B cell (primary cell): ENCODE data around the gene TMEM154. TPM values are rescaled to one million over a fixed set of nuclear protein-coding genes. Genes with fewer than 3 reads are reported as not detected.

Experiments used
- ATAC-seq: fragments of 200-7000 bp; cut with Tn5 transposase; one replicate; pipeline ENCODE4 v1.10.0; 2021; ENCODE audit warnings: low read depth, mild to moderate bottlenecking, moderate number of reproducible peaks, moderate library complexity
- CTCF ChIA-PET: fragments of 350-600 bp; sonication (Branson Sonifier 250); formaldehyde crosslinking; loops from one replicate; lab custom pipeline; 2021; ENCODE audit warnings: antibody characterized with exemption, inconsistent platforms; lab: Charles Lee
- POLR2A ChIA-PET: fragments of 350-600 bp; sonication (Branson Sonifier 250); formaldehyde crosslinking; loops from one replicate; lab custom pipeline; 2021; ENCODE audit warnings: antibody characterized with exemption; lab: Charles Lee
- DNase-seq: peaks from one replicate; pipeline ENCODE4 v3.0.0; 2013
- H2AFZ ChIP-seq: 2 replicates; pipeline ENCODE4 v1.6.1; 2012; ENCODE audit warnings: mild to moderate bottlenecking, low read depth, low read length; ENCODE audit not compliant: insufficient read depth, poor library complexity, severe bottlenecking
- H3K27ac ChIP-seq, 2 donors: 1 replicate in 1 of 2; 2 replicates in 1 of 2; pipeline ENCODE4 v1.5.1; 2012 to 2013; ENCODE audit warnings: low read length in 2 of 2, mild to moderate bottlenecking in 2 of 2, moderate library complexity in 1 of 2
- H3K27me3 ChIP-seq, 4 experiments: fragments of 200-600 bp in 1 of 4; sonication (generic) in 1 of 4; replicated peaks in 1 of 4; 1 replicate in 2 of 4; 2 replicates in 2 of 4; pipeline versions ENCODE4 v1.6.1 to v1.7.0; 2013 to 2016; ENCODE audit warnings: low read length in 3 of 4, mild to moderate bottlenecking in 2 of 4, mixed read lengths in 1 of 4, moderate library complexity in 1 of 4; ENCODE audit not compliant: insufficient read depth in 4 of 4, control insufficient read depth in 3 of 4; ENCODE audit errors: control extremely low read depth in 1 of 4
- H3K36me3 ChIP-seq, 2 experiments: replicated peaks in 1 of 2; 1 replicate in 1 of 2; 2 replicates in 1 of 2; pipeline versions ENCODE4 v1.6.1 to v1.7.1; 2013; ENCODE audit warnings: low read length in 1 of 2; ENCODE audit not compliant: insufficient read depth in 2 of 2, control insufficient read depth in 1 of 2; ENCODE audit errors: control extremely low read depth in 1 of 2, extremely low read depth in 1 of 2
- H3K4me1 ChIP-seq, 2 donors: fragments of 200-600 bp in 1 of 2; sonication (generic) in 1 of 2; 1 replicate in 1 of 2; 2 replicates in 1 of 2; pipeline versions ENCODE4 v1.5.1 to v1.6.1; 2013 to 2017; ENCODE audit warnings: low read length in 2 of 2; ENCODE audit not compliant: control insufficient read depth in 2 of 2, insufficient read depth in 2 of 2
- H3K4me2 ChIP-seq: replicated peaks from 2 replicates; pipeline ENCODE3; 2012; ENCODE audit warnings: mild to moderate bottlenecking, low read depth, low read length; ENCODE audit not compliant: poor library complexity, severe bottlenecking
- H3K4me3 ChIP-seq, 5 experiments: fragments of 200-600 bp in 1 of 5; sonication (generic) in 1 of 5; 1 replicate in 3 of 5; 2 replicates in 2 of 5; pipeline versions ENCODE4 v1.5.1 to v1.7.0; 2011 to 2016; ENCODE audit warnings: low read length in 4 of 5, mild to moderate bottlenecking in 4 of 5, low read depth in 2 of 5, control low read depth in 1 of 5, moderate library complexity in 1 of 5; ENCODE audit not compliant: insufficient read depth in 1 of 5; ENCODE audit errors: control extremely low read depth in 1 of 5, extremely low read depth in 1 of 5
- H3K79me2 ChIP-seq: fragments of 200-600 bp; sonication (generic); one replicate; pipeline ENCODE4 v1.6.0; 2016; ENCODE audit warnings: low read length; ENCODE audit not compliant: control insufficient read depth, insufficient read depth
- H3K9ac ChIP-seq: fragments of 200-600 bp; sonication (generic); 2 replicates; pipeline ENCODE4 v1.6.1; 2017; ENCODE audit warnings: mild to moderate bottlenecking, low read length, moderate library complexity
- H3K9me3 ChIP-seq, 3 donors: one replicate each; pipeline versions ENCODE4 v1.6.1 to v1.7.1; 2013; ENCODE audit warnings: low read length in 2 of 3; ENCODE audit not compliant: control insufficient read depth in 2 of 3, insufficient read depth in 1 of 3; ENCODE audit errors: control extremely low read depth in 1 of 3
- H4K20me1 ChIP-seq: 2 replicates; pipeline ENCODE4 v1.6.0; 2012; ENCODE audit warnings: mild to moderate bottlenecking, low read length; ENCODE audit not compliant: insufficient read depth, control insufficient read depth, poor library complexity, severe bottlenecking
- H3K27ac Mint-ChIP-seq: one replicate; pipeline ENCODE4 v1.8.0; 2021; ENCODE audit warnings: mixed read lengths
- H3K27me3 Mint-ChIP-seq: one replicate; pipeline ENCODE4 v1.8.0; 2021; ENCODE audit warnings: mixed read lengths
- H3K4me1 Mint-ChIP-seq: one replicate; pipeline ENCODE4 v1.8.0; 2021; ENCODE audit warnings: mixed read lengths
- H3K4me3 Mint-ChIP-seq: one replicate; pipeline ENCODE4 v1.8.0; 2021; ENCODE audit warnings: mixed read lengths
- H3K9me3 Mint-ChIP-seq: one replicate; pipeline ENCODE4 v1.8.0; 2022; ENCODE audit warnings: mixed read lengths; ENCODE audit not compliant: insufficient read depth
- EZH2 ChIP-seq: IDR thresholded peaks from 2 replicates; pipeline ENCODE4 v1.6.1; 2012; ENCODE audit warnings: borderline replicate concordance, low read depth, mild to moderate bottlenecking, moderate library complexity, low read length; ENCODE audit not compliant: insufficient read depth, poor library complexity, severe bottlenecking
- WGBS: methylation state at CpG from one replicate; pipeline ENCODE4 v1.1.5; 2013; ENCODE audit warnings: missing lambda C conversion rate; ENCODE audit not compliant: insufficient coverage; 5-methylcytosine and 5-hydroxymethylcytosine counted together
- intact Hi-C: fragments of 100-400 bp; cut with micrococcal nuclease; formaldehyde crosslinking; loops from one replicate; pipeline ENCODE4 v1.10.0; 2022
- polyA plus RNA-seq: library from polyadenylated mRNA; depleted of rRNA; stranded (reverse); fragments of >200 nt; gene quantifications from 2 replicates; pipeline ENCODE4 v1.2.3, GENCODE V29; 2012
- total RNA-seq, 2 donors: library from RNA; stranded (reverse); fragments of 120-200 nt in 1 of 2; gene quantifications; 1 replicate in 1 of 2; 2 replicates in 1 of 2; pipeline versions ENCODE4 v1.2.3 to v1.2.4, GENCODE V29; 2013 to 2022
- TF ChIP-seq, protein P1 (sequence below): fragments of 200-600 bp; IDR thresholded peaks from one replicate; pipeline ENCODE4 v1.8.0; 2022; ENCODE audit warnings: antibody characterized with exemption, mild to moderate bottlenecking

Gene TMEM154
- total and polyA plus RNA-seq, 2 donors (not counting 1 experiment from before 2014, with no cell fraction given) = 20.1 to 99.1 TPM

DNA sequence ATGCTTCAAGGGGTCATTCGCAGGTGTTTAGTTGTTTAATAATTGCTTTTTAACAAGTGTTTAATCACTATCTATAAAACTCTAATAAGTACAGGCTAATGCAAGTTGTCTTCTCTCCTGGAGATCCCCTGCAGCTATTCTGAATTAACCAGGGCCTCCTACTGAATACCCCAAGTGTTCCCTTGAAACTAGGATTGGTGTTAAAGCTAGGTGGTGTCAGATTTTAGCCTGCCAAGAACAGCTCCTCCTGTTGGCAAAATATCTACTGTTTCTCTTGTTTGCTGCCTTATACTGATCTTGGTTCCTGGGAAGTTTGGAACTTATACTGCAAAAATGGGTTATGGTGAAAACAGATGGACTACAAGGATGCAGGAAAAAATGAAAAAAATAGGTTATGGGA, 26.1 kb upstream of the TMEM154 start:
- no peak overlapping the region for H2AFZ ChIP-seq
- Mint-ChIP-seq H3K4me3 (no peak overlapping the region), H3K4me1 (peaks cover 5% of the 10 kb centered on the region), H3K27me3 (no peaks in the 10 kb centered on the region), H3K27ac (no peak overlapping the region), H3K9me3 (peaks cover 4% of the 10 kb centered on the region)
- no peak for ATAC-seq
- CTCF ChIA-PET = interaction anchor here (1.0 to 1.4 kb wide), 4 partner anchors 27 to 251 kb away, joined by 3 to 5 read pairs (median 3); no protein-coding TSS in a partner anchor
- WGBS = no CpG with 5 or more reads among the region's 1 CpG
- POLR2A ChIA-PET = no interaction called here
- H3K4me3 ChIP-seq = no peak overlapping the region
- H4K20me1 ChIP-seq = no peaks in the 10 kb centered on the region
- H3K4me1 ChIP-seq = peaks cover 0 to 7% of the 10 kb centered on the region in 2 donors
- intact Hi-C loops = no loop called here
- H3K9ac ChIP-seq = no peak overlapping the region
- no peaks in the 10 kb centered on the region for H3K27me3 ChIP-seq
- no peaks in the 10 kb centered on the region for H3K79me2 ChIP-seq
- no peaks in the 10 kb centered on the region for H3K36me3 ChIP-seq
- DNase-seq = no peak
- H3K4me2 ChIP-seq = no peak overlapping the region
- H3K27ac ChIP-seq = no peak overlapping the region
- H3K9me3 ChIP-seq = peaks cover 0 to 18% (median 2%) of the 10 kb centered on the region in 3 donors
- TF ChIP-seq EZH2 = no peak
- TF ChIP-seq, protein P1, sequence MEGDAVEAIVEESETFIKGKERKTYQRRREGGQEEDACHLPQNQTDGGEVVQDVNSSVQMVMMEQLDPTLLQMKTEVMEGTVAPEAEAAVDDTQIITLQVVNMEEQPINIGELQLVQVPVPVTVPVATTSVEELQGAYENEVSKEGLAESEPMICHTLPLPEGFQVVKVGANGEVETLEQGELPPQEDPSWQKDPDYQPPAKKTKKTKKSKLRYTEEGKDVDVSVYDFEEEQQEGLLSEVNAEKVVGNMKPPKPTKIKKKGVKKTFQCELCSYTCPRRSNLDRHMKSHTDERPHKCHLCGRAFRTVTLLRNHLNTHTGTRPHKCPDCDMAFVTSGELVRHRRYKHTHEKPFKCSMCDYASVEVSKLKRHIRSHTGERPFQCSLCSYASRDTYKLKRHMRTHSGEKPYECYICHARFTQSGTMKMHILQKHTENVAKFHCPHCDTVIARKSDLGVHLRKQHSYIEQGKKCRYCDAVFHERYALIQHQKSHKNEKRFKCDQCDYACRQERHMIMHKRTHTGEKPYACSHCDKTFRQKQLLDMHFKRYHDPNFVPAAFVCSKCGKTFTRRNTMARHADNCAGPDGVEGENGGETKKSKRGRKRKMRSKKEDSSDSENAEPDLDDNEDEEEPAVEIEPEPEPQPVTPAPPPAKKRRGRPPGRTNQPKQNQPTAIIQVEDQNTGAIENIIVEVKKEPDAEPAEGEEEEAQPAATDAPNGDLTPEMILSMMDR = no peak

DNA sequence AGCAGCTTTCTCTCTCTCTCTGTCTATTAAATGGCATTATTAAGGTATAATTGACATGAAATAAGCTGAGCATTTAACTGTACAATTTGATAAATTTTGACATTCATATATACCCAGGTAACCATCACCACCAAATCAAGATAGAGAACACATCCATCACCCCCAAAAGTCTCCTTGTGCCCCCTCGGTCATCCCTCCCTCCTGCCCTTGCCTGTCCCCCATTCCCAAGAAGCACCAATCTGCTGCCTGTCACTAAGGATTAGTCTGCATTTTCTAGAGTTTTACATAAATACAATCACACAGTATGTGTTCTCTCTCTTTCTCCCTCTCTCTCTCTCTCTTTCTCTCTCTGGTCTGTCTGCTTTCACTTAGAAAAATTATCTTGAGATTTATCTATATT, 25.0 kb upstream of the TMEM154 start:
- CTCF ChIA-PET = interaction anchor here (1.0 kb wide), 1 partner anchor 9 kb away, joined by 3 read pairs; no protein-coding TSS in a partner anchor
- POLR2A ChIA-PET = no interaction called here
- Mint-ChIP-seq H3K4me1 (peaks cover 7% of the 10 kb centered on the region), H3K27ac (no peak overlapping the region), H3K9me3 (peaks cover 4% of the 10 kb centered on the region), H3K4me3 (no peak overlapping the region), H3K27me3 (no peaks in the 10 kb centered on the region)
- no peaks in the 10 kb centered on the region for H3K27me3 ChIP-seq
- H3K36me3 ChIP-seq = no peaks in the 10 kb centered on the region
- no peak overlapping the region for H3K9ac ChIP-seq
- no peak overlapping the region for H3K27ac ChIP-seq
- H3K4me2 ChIP-seq = no peak overlapping the region
- no peaks in the 10 kb centered on the region for H4K20me1 ChIP-seq
- WGBS = 90% methylated on average over 1 of the region's 1 CpG
- ATAC-seq = no peak
- H3K79me2 ChIP-seq = no peaks in the 10 kb centered on the region
- H3K4me1 ChIP-seq = peaks cover 0 to 7% of the 10 kb centered on the region in 2 donors
- intact Hi-C loops = no loop called here
- H2AFZ ChIP-seq = no peak overlapping the region
- TF ChIP-seq, protein P1 = no peak
- TF ChIP-seq EZH2 = no peak
- DNase-seq = no peak
- peaks cover 0 to 18% (median 2%) of the 10 kb centered on the region in 3 donors for H3K9me3 ChIP-seq
- H3K4me3 ChIP-seq = no peak overlapping the region
